Keratinocyte (primary cell): ENCODE measurements around the gene LUC7L3. TPM values are rescaled to one million over a fixed set of nuclear protein-coding genes. Genes with fewer than 3 reads are reported as not detected.

Experiments
- DNase-seq: peaks from one replicate; pipeline ENCODE4 v3.0.0-alpha.2; 2011; ENCODE audit warnings: low read depth, missing footprints, low spot score
- FAIRE-seq: peaks from 2 replicates; lab custom pipeline; 2011; peaks lifted over from hg19 to GRCh38; lab: Jason Lieb, UNC
- H2AFZ ChIP-seq: 2 replicates; pipeline ENCODE4 v1.6.0; 2012; ENCODE audit warnings: low read length, control low read depth, inconsistent platforms; ENCODE audit not compliant: control insufficient read depth
- H3K27ac ChIP-seq: 2 replicates; pipeline ENCODE4 v1.5.1; 2011; ENCODE audit warnings: low read length; ENCODE audit not compliant: control insufficient read depth, insufficient read depth
- H3K27me3 ChIP-seq: 3 replicates; pipeline ENCODE4 v1.6.0; 2011; ENCODE audit warnings: low read length; ENCODE audit not compliant: control insufficient read depth, insufficient read depth; ENCODE audit errors: extremely low read depth
- H3K36me3 ChIP-seq, 2 experiments: 2 replicates in 1 of 2; 3 replicates in 1 of 2; pipeline ENCODE4 v1.5.1; 2011; ENCODE audit warnings: low read length in 2 of 2, mild to moderate bottlenecking in 1 of 2; ENCODE audit not compliant: control insufficient read depth in 2 of 2, insufficient read depth in 2 of 2; ENCODE audit errors: extremely low read depth in 1 of 2
- H3K4me1 ChIP-seq: 3 replicates; pipeline ENCODE4 v1.5.1; 2011; ENCODE audit warnings: low read length; ENCODE audit not compliant: control insufficient read depth, insufficient read depth; ENCODE audit errors: extremely low read depth
- H3K4me2 ChIP-seq: 3 replicates; pipeline ENCODE4 v1.6.0; 2011; ENCODE audit warnings: low read depth, low read length; ENCODE audit not compliant: control insufficient read depth, insufficient read depth; ENCODE audit errors: extremely low read depth
- H3K4me3 ChIP-seq, 3 experiments: fragments of 200-600 bp in 1 of 3; sonication (generic) in 1 of 3; 2 replicates in 2 of 3; 3 replicates in 1 of 3; pipeline ENCODE4 v1.5.1; 2011 to 2016; ENCODE audit warnings: low read length in 3 of 3, mild to moderate bottlenecking in 3 of 3, control low read depth in 2 of 3, inconsistent platforms in 1 of 3, low read depth in 1 of 3, mixed read lengths in 1 of 3, mixed run types in 1 of 3, moderate library complexity in 1 of 3; ENCODE audit not compliant: control insufficient read depth in 2 of 3, insufficient read depth in 2 of 3; ENCODE audit errors: extremely low read depth in 1 of 3
- H3K79me2 ChIP-seq: 2 replicates; pipeline ENCODE4 v1.6.0; 2012; ENCODE audit warnings: low read length; ENCODE audit not compliant: control insufficient read depth, insufficient read depth
- H3K9ac ChIP-seq: 3 replicates; pipeline ENCODE4 v1.6.0; 2011; ENCODE audit warnings: low read length; ENCODE audit not compliant: control insufficient read depth, insufficient read depth; ENCODE audit errors: extremely low read depth
- H3K9me1 ChIP-seq: 3 replicates; pipeline ENCODE4 v1.6.0; 2011; ENCODE audit warnings: low read length; ENCODE audit not compliant: control insufficient read depth, insufficient read depth; ENCODE audit errors: extremely low read depth
- H3K9me3 ChIP-seq: 2 replicates; pipeline ENCODE4 v1.5.1; 2012; ENCODE audit warnings: low read depth, low read length; ENCODE audit not compliant: control insufficient read depth
- H4K20me1 ChIP-seq: 3 replicates; pipeline ENCODE4 v1.6.0; 2011; ENCODE audit warnings: low read length; ENCODE audit not compliant: control insufficient read depth, insufficient read depth; ENCODE audit errors: extremely low read depth
- EZH2 ChIP-seq: IDR thresholded peaks from one replicate; pipeline ENCODE4 v1.6.1; 2012; ENCODE audit warnings: inconsistent platforms, mild to moderate bottlenecking, low read length, moderate library complexity
- dilution Hi-C: fragments of 300-500 bp; cut with MboI; formaldehyde crosslinking; loops from one replicate; pipeline ENCODE4 v1.7.0; 2020; ENCODE audit warnings: low sequenced_read_pairs; ENCODE audit not compliant: extremely low pct_ligation_motif_present
- polyA plus RNA-seq, 5 experiments: library from polyadenylated mRNA; depleted of rRNA in 3 of 5; stranded (reverse) in 3 of 5; stranded (forward) in 1 of 5; unstranded in 1 of 5; fragments of >200 nt; gene quantifications; 1 replicate in 1 of 5; 2 replicates in 3 of 5; 3 replicates in 1 of 5; pipeline versions ENCODE4 v1.2.1 to v1.2.3, GENCODE V29; 2011 to 2012; ENCODE audit warnings: missing spikeins in 2 of 5, low read depth in 1 of 5, low replicate concordance in 1 of 5
- TF ChIP-seq, protein P1 (sequence below), 3 experiments: IDR thresholded peaks in 1 of 3; conservative IDR thresholded peaks in 1 of 3; optimal IDR thresholded peaks in 1 of 3; 2 replicates in 2 of 3; 3 replicates in 1 of 3; pipeline versions ENCODE3 to v1.5.1; 2011; ENCODE audit warnings: low read length in 3 of 3, mild to moderate bottlenecking in 3 of 3, moderate library complexity in 2 of 3, control low read depth in 1 of 3, inconsistent platforms in 1 of 3; ENCODE audit not compliant: insufficient read depth in 2 of 3; ENCODE audit errors: extremely low read depth in 1 of 3

The LUC7L3 gene
- polyA plus RNA-seq, 1 donor (not counting 4 experiments of a cell fraction or from before 2014, with no cell fraction given): 92.4 TPM

DNA sequence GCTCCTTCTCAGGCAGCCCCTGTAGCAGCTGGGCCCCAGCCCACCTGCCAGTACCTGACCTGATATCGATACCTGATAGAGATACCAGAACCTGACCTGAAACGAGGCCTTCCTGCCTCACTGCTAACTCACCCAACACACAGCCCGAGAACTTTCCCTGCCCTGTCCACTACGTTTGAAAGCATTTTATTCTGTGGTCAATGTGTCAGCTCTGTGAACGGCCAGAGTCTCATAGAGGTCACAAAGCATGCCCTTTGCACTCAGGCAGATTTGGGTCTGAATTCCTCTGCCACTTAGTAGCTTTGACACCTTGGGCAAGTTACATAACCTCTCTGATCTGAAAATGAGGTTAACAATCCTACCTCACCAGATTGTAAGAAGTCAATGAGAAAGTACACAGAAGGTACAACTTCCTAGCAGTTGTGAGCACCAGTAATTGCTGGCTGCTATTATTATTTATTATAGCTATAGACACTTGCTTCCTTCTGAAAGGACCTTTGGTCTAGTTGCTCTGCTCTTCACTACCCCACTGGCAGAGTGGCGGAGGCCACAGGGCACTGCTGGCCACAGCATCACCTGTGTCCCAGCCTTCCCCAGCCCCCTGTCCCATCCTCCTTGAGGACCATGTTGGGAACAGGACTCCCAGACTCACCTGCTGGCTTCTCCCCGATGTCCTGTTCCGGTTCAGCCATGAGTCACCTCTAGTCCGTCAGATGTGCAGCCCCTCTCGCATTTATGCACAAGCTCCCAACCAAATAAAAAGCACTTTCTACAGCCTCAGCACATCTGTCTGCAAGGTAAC, 47.0 kb downstream of the LUC7L3 start:
- no peaks in the 10 kb centered on the region for H4K20me1 ChIP-seq
- no peaks in the 10 kb centered on the region for H3K79me2 ChIP-seq
- no peak overlapping the region for H2AFZ ChIP-seq
- no peak overlapping the region for H3K4me3 ChIP-seq
- no peak overlapping the region for H3K27ac ChIP-seq
- TF ChIP-seq EZH2: no peak
- TF ChIP-seq, protein P1, sequence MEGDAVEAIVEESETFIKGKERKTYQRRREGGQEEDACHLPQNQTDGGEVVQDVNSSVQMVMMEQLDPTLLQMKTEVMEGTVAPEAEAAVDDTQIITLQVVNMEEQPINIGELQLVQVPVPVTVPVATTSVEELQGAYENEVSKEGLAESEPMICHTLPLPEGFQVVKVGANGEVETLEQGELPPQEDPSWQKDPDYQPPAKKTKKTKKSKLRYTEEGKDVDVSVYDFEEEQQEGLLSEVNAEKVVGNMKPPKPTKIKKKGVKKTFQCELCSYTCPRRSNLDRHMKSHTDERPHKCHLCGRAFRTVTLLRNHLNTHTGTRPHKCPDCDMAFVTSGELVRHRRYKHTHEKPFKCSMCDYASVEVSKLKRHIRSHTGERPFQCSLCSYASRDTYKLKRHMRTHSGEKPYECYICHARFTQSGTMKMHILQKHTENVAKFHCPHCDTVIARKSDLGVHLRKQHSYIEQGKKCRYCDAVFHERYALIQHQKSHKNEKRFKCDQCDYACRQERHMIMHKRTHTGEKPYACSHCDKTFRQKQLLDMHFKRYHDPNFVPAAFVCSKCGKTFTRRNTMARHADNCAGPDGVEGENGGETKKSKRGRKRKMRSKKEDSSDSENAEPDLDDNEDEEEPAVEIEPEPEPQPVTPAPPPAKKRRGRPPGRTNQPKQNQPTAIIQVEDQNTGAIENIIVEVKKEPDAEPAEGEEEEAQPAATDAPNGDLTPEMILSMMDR (optimal IDR thresholded peaks at IDR 0.05 in 1 of 3, IDR thresholded peaks at IDR 0.05 in 1 of 3, conservative IDR thresholded peaks at IDR 0.05 in 1 of 3; ENCODE audit: extremely low read depth in 1 of 3, insufficient read depth in 2 of 3, low read length in 3 of 3): no peak
- dilution Hi-C loops: no loop called here
- H3K9me3 ChIP-seq: no peaks in the 10 kb centered on the region
- H3K9me1 ChIP-seq: no peaks in the 10 kb centered on the region
- no peak for FAIRE-seq
- no peaks in the 10 kb centered on the region for H3K27me3 ChIP-seq
- peaks cover 19% of the 10 kb centered on the region for H3K4me1 ChIP-seq
- no peaks in the 10 kb centered on the region for H3K36me3 ChIP-seq
- no peak overlapping the region for H3K4me2 ChIP-seq
- no peak overlapping the region for H3K9ac ChIP-seq
- DNase-seq: no peak

DNA sequence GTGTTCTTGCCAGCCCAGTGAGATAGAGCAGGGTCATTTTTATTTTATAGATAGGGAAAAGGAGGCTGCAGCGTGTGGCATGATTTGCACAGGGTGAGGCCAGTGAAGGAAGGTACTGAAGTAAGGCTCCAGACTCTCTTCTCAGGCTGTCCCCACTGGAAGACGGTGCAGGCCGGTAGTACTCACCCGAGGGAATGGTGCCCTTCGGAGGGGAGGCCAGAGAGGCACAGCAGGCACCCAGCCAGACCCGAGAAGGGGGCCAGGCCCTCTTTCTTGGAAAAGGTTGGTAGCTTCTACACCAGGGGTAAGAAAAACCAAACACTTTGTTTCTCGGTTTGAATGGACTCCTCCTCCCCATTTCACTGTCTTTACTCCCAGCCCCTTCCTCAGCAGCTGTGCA, 47.6 kb downstream of the LUC7L3 start:
- no peaks in the 10 kb centered on the region for H4K20me1 ChIP-seq
- no peak overlapping the region for H3K9ac ChIP-seq
- H3K9me1 ChIP-seq: no peaks in the 10 kb centered on the region
- no peak overlapping the region for H2AFZ ChIP-seq
- no peaks in the 10 kb centered on the region for H3K9me3 ChIP-seq
- TF ChIP-seq EZH2: no peak
- TF ChIP-seq, protein P1 (optimal IDR thresholded peaks at IDR 0.05 in 1 of 3, IDR thresholded peaks at IDR 0.05 in 1 of 3, conservative IDR thresholded peaks at IDR 0.05 in 1 of 3; ENCODE audit: extremely low read depth in 1 of 3, insufficient read depth in 2 of 3, low read length in 3 of 3): no peak
- FAIRE-seq (no peak), DNase-seq (no peak)
- no peaks in the 10 kb centered on the region for H3K36me3 ChIP-seq
- no peaks in the 10 kb centered on the region for H3K27me3 ChIP-seq
- H3K4me3 ChIP-seq: no peak overlapping the region
- no peaks in the 10 kb centered on the region for H3K79me2 ChIP-seq
- H3K27ac ChIP-seq: no peak overlapping the region
- H3K4me2 ChIP-seq: no peak overlapping the region
- peaks cover 18% of the 10 kb centered on the region for H3K4me1 ChIP-seq
- dilution Hi-C loops: no loop called here
